Right renal cortex interstitium (tissue), 3 donors: ENCODE results near the gene IL1RAPL2. TPM values are rescaled to one million over a fixed set of nuclear protein-coding genes. Genes with fewer than 3 reads are reported as not detected.
A peak's percentile ranks its signal among the peaks of the same experiment; 100 is the strongest.
"Not testable (repeated sequence)": the region's sequence is repeated elsewhere in the genome, so short reads cannot be mapped to it uniquely, and the experiment has no call there.

Experiments used
- DNase-seq, 3 donors: peaks; one replicate each; pipeline ENCODE4 v3.0.0-alpha.2; 2013; ENCODE audit warnings: low read depth in 3 of 3, low spot score in 2 of 3
- polyA plus RNA-seq, 3 donors: library from polyadenylated mRNA; unstranded; fragments of 120-200 nt; gene quantifications; one replicate each; pipeline ENCODE4 v1.2.1, GENCODE V29; 2013; ENCODE audit not compliant: insufficient read length in 3 of 3

Gene IL1RAPL2
- polyA plus RNA-seq, 3 donors: 0.74 to 1.1 (median 0.88) TPM

DNA sequence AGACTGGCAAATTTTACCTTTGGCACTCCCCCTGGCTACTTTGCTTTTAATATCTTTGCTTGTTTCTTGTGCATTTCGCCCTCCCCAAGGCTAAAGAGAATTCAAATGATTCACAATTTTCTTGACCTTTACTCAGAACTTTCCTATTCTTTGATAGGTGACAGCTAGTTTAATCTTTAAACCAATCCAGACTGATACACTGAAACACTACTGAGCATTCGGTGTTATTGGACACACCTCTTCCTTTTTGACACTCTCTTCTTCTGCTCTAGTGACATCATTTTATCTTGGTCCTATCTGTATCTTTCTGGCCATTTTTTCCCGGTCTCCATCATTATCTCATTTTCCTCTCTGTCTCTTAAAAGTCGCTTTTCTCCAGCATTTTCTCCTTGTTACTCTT lies 103.1 kb downstream of the IL1RAPL2 start:
- DNase-seq: no peak

- DNase-seq: no peak
Measured at GRCh38 chrX:104670051-104670450, 104.1 kb downstream of the IL1RAPL2 start.

DNA sequence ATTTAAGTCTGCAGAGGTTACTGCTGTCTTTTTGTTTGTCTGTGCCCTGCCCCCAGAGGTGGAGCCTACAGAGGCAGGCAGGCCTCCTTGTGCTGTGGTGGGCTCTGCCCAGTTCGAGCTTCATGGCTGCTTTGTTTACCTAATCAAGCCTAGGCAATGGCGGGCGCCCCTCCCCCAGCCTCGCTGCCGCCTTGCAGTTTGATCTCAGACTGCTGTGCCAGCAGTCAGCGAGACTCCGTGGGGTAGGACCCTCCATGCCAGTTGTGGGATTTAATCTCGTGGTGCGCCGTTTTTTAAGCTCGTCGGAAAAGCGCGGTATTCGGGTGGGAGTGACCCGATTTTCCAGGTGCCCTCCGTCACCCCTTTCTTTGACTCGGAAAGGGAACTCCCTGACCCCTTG lies 111.5 kb downstream of the IL1RAPL2 start:
- DNase-seq: not testable (repeated sequence)

- no peak for DNase-seq
Measured at GRCh38 chrX:104679175-104679574, 113.2 kb downstream of the IL1RAPL2 start.

DNA sequence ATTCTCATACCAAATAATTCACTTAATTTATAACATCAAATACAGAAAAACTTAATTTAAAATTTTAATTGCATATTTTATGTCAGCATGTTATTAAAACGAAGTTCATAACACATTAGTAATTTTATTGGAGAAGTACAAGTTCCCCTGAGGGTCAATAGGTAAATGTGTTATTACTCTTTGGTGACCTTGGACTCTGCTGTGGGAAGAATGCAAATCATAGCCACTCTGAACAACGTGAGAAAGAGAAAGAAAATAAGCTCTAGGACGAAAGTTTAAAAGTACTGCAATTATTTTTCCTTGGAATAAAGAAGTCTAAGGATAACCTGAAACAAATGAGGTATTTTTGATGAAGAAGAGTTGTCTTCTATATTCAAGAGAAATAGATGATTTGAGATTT lies 115.2 kb downstream of the IL1RAPL2 start:
- DNase-seq: no peak

DNA sequence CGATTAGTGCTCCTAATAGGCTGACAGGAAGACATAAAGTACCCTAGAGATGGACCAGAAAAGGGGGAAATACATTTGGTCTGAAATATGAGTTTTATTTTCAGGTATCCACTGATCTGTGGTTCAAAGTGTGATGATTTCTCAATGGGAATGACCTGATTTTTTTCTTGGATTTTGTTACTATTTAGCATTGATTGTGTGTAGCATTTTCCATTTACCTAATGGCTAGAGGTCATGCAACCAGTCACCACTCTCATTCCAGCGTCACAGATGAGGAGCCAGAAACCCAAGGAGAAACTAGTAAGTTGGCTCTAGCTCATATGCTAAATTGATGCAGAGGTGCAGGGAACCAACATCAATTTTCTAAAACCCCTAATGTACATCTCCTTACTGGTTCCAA lies 118.1 kb downstream of the IL1RAPL2 start:
- no peak for DNase-seq

GRCh38 chrX:104695593-104695992 lies 129.6 kb downstream of the IL1RAPL2 start:
- no peak for DNase-seq

DNA sequence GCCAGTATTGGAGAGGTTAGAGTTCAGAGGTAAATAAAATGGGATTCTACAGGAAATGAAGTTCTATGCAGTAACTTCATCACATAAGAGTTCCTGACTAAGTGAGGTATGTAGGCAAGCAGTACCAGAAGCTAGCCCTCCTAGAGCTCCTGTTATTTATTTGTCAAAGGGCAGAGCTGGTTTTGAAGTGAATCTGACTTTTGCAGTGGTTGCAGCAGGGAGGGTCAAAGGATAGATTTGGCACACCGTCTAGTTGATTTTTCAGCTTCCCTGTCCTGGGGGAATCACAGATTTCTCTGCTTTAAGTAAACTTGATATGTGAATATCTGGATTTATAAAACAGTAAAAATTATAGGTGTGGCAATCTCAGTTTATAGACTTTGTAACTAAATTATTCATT lies 130.7 kb downstream of the IL1RAPL2 start:
- no peak for DNase-seq

DNA sequence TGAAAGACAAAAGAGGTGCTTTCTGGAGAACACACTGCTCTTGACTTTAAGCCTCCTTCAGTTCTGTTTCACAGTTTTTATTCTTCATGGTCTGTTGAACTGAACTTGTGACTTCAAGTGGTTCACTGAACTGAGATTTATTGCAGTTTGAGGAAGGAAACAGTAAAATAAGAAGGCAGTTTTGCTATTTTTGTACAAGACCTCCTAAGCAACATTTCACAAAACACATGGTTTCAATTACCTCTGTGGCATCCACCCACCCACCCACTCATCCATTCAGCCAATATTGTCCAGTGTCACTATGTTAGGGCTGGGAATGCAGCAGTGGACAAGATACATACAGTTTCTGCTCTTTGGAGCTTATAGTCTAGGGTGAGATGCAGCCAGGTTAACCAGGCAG lies 131.3 kb downstream of the IL1RAPL2 start:
- DNase-seq: peak; percentile 47 to 59 (median 49)

GRCh38 chrX:104707042-104707441 lies 141.0 kb downstream of the IL1RAPL2 start:
- DNase-seq: no peak

DNA sequence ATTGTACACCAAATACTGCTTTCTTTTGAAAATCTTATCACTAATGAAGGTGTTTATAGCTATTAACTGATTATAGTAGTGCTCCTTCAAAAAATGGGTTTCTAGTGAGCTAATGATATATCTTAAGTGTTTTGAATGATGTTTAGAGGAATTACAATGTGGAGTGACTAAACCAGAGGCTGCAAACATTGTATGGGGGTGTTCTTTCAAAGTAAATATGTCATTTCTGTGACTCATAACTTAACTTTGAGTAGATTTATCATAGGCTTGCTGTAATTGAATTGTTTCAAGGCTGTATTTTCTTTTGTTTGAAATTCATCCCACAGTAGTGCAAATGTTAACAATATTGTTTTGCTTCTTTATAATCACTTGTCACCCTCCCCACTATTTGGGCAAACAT lies 141.6 kb downstream of the IL1RAPL2 start:
- DNase-seq: no peak

GRCh38 chrX:104712515-104712914 lies 146.5 kb downstream of the IL1RAPL2 start:
- DNase-seq: no peak

DNA sequence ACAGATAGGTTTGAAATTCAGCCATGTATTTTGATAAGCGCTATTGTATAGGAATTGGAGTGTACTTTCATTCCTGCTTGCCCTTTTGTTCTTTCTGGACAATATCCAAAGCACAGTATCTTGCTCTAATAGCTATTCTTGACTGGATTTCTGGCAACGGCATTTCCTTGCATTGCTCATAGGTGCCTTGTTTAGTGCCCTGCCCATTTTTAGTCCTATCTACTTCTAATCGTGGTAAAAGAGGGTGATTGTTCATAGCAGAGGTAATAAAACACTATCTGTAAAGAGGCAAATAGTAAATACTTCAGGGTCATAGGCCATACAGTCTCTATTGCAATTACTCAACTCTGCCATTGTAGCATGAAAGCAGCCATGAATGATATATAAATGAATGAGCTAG lies 155.9 kb downstream of the IL1RAPL2 start:
- no peak for DNase-seq

DNA sequence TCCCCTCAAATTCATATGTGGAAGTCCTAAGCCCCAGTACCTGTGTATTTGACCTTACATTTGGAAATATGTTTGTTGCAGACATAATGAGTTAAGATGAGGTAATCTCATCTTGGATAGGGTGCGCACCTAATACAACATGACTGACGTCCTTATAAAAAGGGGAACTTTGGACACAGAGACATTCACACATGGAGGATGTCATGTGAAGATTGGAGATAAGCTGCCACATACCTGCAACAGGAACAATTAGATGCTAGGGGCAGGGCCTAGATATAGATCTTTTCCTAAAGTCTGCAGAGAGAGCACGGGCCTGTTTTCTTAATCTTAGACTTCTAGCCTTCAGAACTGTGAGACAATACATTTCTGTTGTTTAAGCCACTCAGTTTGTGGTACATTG lies 162.5 kb downstream of the IL1RAPL2 start:
- no peak for DNase-seq

DNA sequence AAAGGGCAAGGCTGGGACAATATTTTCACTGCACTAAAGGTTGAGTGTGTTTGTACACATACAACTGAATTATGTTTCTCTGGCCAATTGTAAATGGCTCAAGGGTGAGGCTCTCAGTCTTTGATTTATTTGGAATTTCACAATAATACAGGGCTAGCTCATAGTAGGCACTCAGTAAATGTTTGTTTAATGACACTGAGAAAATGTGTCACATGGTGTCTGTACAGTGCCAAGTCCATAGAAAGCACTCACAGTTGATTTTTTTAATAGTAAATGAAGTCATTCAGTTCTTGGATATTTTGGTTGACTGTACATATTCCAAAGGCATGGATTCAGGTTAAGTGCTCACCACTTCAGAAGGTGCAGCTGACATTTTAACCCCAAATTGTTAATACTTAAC lies 176.4 kb downstream of the IL1RAPL2 start:
- DNase-seq: no peak

GRCh38 chrX:104745152-104745551 lies 179.2 kb downstream of the IL1RAPL2 start:
- DNase-seq: no peak

DNA sequence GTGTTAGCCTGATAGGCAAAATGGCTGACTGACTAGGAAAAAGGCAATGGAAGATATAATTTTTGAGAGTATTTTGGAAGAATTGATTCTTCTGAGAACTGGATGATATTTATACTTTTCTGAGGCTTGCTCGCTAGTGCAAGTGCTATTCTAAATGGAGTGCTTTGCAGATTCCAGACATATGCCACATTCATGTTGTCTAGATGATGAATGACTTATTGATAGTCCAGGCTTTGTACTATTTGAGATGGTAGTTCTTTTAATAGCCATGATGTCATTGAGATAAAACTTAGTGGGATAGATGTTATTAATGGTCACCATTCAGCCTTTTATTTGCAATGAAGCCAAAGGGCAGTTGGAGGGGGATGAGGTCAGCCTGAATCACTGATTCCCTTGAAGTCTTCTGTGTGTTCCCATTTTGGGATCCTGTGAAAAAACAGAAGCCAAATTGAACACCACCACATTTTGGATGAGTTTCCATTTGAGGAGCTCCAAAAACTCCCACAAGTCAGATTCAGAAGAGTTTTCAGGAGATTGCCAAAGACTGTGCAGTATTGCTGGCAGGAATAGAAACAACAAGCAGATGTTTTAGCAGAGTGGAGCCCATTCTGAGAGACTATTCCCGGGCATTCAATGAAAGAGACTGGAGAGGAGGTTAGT lies 184.1 kb downstream of the IL1RAPL2 start:
- DNase-seq: no peak

DNA sequence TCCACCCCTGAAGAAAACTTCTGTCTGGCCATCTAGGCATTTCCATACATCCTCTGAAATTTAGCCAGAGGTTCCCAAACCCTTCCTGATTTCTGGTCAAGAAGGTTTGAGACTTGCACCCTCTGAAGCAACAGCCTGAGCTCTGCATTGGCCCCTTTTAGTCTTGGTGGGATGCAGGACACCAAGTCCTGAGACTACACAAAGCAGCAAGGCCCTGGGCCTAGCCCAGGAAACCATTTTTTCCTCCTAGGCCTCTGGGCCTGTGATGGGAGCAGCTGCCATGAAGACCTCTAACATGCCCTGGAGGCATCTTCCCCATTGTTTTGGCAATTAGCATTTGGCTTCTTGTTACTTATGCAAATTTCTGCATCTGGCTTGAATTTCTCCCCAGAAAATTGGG lies 196.6 kb downstream of the IL1RAPL2 start:
- DNase-seq: no peak

GRCh38 chrX:104789784-104790183 lies 223.8 kb downstream of the IL1RAPL2 start:
- DNase-seq: no peak

- DNase-seq: no peak
Measured at GRCh38 chrX:104795804-104796203, 229.8 kb downstream of the IL1RAPL2 start.

GRCh38 chrX:104803219-104803618 lies 237.2 kb downstream of the IL1RAPL2 start:
- no peak for DNase-seq

DNA sequence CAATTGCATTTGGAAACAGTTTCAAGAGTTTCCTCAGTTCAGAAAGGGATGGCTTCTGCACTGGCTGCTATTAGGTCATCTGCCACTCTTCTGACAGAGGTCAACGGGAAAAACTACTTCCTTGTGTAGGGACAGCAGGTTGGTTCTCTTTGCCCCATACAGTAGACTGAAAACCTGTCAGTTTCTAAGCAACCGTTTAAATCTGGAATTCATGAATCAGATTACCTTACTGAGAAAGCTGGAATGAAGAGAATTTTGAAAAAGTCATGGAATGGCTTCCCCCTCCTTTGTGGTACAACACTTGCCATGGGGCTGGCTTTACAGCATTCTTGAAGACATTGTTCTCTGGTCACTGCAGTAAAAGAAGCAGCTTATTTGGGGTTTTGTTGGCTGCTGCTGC lies 240.3 kb downstream of the IL1RAPL2 start:
- DNase-seq: no peak

DNA sequence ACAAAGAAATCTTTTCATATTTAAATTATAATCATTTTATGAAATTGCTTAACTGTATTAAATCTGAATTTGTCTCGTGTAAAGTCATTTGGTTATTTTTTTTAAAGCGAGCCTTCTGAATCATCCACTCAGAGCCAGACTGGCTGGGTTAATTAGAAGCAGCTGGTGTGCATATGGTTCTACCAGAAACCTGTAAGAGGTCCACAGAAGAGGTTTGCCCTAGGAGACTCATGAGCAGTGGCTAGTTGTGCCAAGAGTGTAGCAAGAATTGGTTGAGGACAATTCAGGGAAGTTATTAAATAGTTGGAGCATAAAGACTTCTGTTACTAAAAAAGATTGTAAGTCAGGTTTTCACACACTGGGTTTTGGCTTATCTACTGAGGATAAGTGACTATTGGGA lies 267.4 kb downstream of the IL1RAPL2 start:
- DNase-seq: no peak
